Neutrophil (primary cell): Measurements from ENCODE around the gene RNASE12.
A peak's percentile ranks its signal among the peaks of the same experiment; 100 is the strongest.

Experiments
- H3K27ac ChIP-seq: fragments of 200-600 bp; sonication (generic); 2 replicates; pipeline ENCODE4 v1.5.1; 2016; ENCODE audit warnings: mild to moderate bottlenecking, moderate library complexity
- H3K27me3 ChIP-seq: fragments of 200-600 bp; sonication (generic); 2 replicates; pipeline ENCODE4 v1.6.0; 2016; ENCODE audit warnings: mild to moderate bottlenecking
- H3K36me3 ChIP-seq: fragments of 200-600 bp; sonication (generic); 2 replicates; pipeline ENCODE4 v1.5.1; 2017
- H3K4me1 ChIP-seq, 2 experiments: fragments of 200-600 bp in 1 of 2; sonication (generic) in 1 of 2; 1 replicate in 1 of 2; 2 replicates in 1 of 2; pipeline versions ENCODE4 v1.5.1 to v1.6.1; 2013 to 2016; ENCODE audit warnings: low read depth in 1 of 2, low read length in 1 of 2, mild to moderate bottlenecking in 1 of 2, moderate library complexity in 1 of 2; ENCODE audit not compliant: control insufficient read depth in 1 of 2, insufficient read depth in 1 of 2
- H3K4me3 ChIP-seq, 2 experiments: fragments of 200-600 bp in 1 of 2; sonication (generic) in 1 of 2; 1 replicate in 1 of 2; 2 replicates in 1 of 2; pipeline ENCODE4 v1.5.1; 2013 to 2016; ENCODE audit warnings: low read depth in 1 of 2, low read length in 1 of 2, mild to moderate bottlenecking in 1 of 2, moderate library complexity in 1 of 2
- H3K9me3 ChIP-seq: fragments of 200-600 bp; sonication (generic); 2 replicates; pipeline ENCODE4 v1.5.1; 2016
- TF ChIP-seq, protein P1 (sequence below): fragments of 200-600 bp; sonication (generic); IDR thresholded peaks from 2 replicates; pipeline ENCODE4 v1.5.1; 2016; ENCODE audit warnings: antibody characterized with exemption

Gene RNASE12

DNA sequence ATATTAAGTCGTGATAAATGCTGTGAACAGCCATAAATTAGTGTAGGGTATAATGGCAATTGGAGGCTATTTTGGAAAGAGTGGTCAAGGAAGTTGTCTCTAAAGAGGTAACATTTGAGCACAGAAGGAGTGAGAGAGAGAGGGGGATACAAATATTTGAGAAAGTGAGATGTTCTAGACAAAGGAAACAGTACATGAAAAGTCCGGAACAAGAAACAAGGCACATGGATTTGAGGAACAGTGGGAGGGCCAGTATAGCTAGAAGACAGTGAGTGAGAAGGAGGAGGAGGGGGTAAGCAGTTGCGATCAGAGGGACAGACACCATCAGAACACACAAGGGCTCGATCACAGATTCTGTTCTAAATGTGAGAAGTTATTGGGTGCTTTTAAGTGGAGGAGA, 20.1 kb upstream of the RNASE12 start:
- TF ChIP-seq, protein P1, sequence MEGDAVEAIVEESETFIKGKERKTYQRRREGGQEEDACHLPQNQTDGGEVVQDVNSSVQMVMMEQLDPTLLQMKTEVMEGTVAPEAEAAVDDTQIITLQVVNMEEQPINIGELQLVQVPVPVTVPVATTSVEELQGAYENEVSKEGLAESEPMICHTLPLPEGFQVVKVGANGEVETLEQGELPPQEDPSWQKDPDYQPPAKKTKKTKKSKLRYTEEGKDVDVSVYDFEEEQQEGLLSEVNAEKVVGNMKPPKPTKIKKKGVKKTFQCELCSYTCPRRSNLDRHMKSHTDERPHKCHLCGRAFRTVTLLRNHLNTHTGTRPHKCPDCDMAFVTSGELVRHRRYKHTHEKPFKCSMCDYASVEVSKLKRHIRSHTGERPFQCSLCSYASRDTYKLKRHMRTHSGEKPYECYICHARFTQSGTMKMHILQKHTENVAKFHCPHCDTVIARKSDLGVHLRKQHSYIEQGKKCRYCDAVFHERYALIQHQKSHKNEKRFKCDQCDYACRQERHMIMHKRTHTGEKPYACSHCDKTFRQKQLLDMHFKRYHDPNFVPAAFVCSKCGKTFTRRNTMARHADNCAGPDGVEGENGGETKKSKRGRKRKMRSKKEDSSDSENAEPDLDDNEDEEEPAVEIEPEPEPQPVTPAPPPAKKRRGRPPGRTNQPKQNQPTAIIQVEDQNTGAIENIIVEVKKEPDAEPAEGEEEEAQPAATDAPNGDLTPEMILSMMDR = no peak
- Histone ChIP-seq H3K27ac (no peak overlapping the region), H3K36me3 (no peaks in the 10 kb centered on the region), H3K4me1 (peaks cover 31 to 46% of the 10 kb centered on the region in 2 experiments), H3K27me3 (peaks cover 45% of the 10 kb centered on the region), H3K4me3 (no peak overlapping the region), H3K9me3 (no peaks in the 10 kb centered on the region)

DNA sequence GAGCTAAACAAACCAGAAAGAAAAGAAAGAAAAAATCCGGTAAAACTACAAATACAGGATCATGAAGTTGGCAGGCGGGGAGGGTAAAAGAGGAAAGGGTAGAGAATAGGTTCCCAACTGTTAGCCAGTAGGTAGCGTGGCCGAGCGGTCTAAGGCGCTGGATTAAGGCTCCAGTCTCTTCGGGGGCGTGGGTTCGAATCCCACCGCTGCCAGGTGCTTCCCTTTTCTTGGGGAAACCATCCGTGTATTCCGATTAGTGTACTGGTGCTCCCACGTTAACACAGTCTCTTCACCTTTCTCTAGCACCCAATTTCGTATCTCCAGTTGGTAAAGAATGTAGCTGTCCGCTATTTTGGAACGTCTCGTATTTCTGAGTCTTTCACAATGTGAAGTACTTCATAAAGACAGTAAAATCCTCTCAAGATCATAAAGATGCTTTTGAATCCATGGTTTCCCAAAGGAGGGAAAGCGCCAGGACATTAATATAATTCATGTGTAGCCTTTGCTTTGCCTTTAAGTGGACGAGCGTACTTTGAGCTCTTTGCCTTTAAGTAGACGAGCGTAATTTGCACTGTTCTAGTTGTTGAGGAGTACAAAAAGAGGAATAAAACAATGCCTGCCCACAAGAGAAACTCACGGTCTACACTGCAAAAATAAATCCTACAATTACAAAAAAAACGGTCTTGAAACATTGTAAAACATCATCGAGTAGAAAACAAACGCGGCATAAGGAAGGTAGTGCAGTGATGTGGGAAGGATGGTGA, 19.0 kb upstream of the RNASE12 start:
- Histone ChIP-seq H3K9me3 (no peaks in the 10 kb centered on the region), H3K36me3 (no peaks in the 10 kb centered on the region), H3K27me3 (peaks cover 45% of the 10 kb centered on the region), H3K4me1 (peaks cover 31 to 46% of the 10 kb centered on the region in 2 experiments), H3K4me3 (peak overlapping the region; percentile 55 to 66), H3K27ac (no peak overlapping the region)
- TF ChIP-seq, protein P1 = no peak

DNA sequence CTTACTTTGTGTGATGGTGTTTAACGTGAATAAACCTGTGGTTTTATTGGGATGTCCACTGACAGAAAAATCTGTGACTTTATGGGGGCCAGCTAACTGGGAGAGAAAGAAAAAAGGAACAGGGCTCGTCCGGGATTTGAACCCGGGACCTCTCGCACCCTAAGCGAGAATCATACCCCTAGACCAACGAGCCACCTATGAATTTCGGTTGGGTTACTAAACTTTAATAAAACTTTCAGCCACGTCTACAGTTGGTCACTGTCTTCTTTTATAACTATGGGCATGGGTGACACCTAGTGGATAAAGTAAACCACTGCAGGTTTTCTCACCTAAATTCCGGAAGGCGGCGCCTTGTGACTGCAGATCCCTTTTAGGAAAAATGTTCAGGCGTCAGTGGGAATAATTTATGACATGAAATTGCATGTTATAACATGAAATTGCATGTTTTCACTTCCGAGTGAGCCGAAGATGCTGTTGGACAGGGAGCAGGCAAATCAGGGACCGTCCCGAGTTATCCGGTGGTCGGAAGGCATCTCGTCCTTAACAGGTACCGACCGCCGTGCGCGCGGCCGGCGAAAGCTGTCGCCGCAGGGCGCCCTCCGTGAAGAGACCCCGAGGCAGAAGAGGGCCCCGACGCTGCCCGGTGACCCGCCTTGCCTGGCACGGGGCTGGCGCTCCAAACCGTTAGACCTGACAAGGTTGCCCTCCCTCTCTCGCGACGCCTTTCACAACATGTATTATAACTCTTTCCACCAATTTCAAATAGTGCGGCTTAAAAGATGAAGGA, 18.2 kb upstream of the RNASE12 start:
- Histone ChIP-seq H3K27me3 (peaks cover 45% of the 10 kb centered on the region), H3K4me3 (peak overlapping the region; percentile 55 to 66), H3K4me1 (peaks cover 34 to 44% of the 10 kb centered on the region in 2 experiments), H3K9me3 (no peaks in the 10 kb centered on the region), H3K27ac (no peak overlapping the region), H3K36me3 (no peaks in the 10 kb centered on the region)
- TF ChIP-seq, protein P1 = peak; percentile 92

DNA sequence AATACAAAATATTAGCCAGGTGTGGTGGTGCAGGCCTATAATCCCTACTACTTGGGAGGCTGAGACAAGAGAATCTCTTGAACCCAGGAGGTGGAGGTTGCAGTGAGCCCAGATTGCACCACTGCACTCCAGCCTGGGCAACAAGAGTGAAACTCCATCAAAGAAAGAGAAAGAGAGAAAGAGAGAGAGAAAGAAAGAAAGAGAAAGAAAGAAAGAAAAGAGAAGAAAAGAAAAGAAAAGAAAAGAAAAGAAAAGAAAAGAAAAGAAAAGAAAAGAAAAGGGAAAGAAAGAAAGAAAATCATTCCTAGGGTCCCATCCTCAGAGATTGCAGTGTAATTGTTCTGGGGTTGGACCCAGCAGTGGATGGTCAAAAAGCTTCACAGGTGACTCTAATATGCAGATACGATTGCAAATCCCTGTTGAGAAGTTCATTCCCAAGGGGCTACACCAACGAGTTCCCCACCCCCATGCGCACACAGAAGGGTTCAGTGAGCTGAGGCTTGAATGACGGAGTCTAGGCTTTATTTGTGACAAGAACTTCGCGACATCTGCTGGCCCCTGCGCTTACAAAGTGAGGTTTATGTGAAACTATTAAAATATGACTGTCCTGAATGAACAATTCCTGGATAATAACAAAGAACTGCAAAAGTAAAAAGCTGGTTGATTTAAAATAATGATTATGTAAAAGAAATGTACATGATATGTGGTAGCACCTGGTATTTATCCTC, 17.4 kb upstream of the RNASE12 start:
- H3K4me1 ChIP-seq = peaks cover 37 to 44% of the 10 kb centered on the region in 2 experiments
- H3K27me3 ChIP-seq = peaks cover 38% of the 10 kb centered on the region
- no peak overlapping the region for H3K4me3 ChIP-seq
- no peak overlapping the region for H3K27ac ChIP-seq
- H3K36me3 ChIP-seq = no peaks in the 10 kb centered on the region
- TF ChIP-seq, protein P1 = no peak
- no peaks in the 10 kb centered on the region for H3K9me3 ChIP-seq

DNA sequence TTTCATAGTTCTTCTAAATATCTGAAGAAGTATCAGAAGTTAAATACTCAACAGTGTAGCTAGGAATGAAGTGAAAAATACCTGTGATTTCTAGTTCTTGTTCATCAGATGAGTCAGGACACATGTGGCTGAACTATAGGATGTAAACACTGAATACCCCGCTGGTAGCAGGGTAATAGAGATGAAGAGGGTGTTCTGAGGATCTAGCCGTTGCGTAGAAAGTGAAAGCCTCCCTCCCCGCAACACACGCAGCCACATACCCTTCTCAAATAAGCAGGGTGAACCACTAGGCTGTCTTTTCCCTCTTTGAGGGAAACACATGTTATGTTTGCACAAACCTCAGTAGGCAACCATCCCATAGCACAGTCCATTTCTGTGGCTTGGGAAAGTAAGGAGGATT, 16.4 kb upstream of the RNASE12 start:
- H3K27me3 ChIP-seq = peaks cover 28% of the 10 kb centered on the region
- TF ChIP-seq, protein P1 = no peak
- H3K4me3 ChIP-seq = no peak overlapping the region
- no peaks in the 10 kb centered on the region for H3K9me3 ChIP-seq
- no peaks in the 10 kb centered on the region for H3K36me3 ChIP-seq
- H3K27ac ChIP-seq = no peak overlapping the region
- peaks cover 29 to 36% of the 10 kb centered on the region in 2 experiments for H3K4me1 ChIP-seq
